Measurements from ENCODE around the gene MYOF.
A peak's percentile ranks its signal among the peaks of the same experiment; 100 is the strongest.

The MYOF gene

GRCh38 chr10:93452143-93452542 lies 30.0 kb downstream of the MYOF start:
- Histone ChIP-seq H3K27me3 (replicated peaks) (no peaks in the 10 kb centered on the region), H3K36me3 (replicated peaks) (peaks cover 79% of the 10 kb centered on the region), H3K27ac (no peak overlapping the region), H3K4me3 (ENCODE audit: low read depth, low read length) (no peak overlapping the region)
- in situ Hi-C loops (cut with HindIII; ENCODE audit: low pct_ligation_motif_present, low sequenced_read_pairs): no loop called here
- DNase-seq: no peak
- TF ChIP-seq CTCF (IDR thresholded peaks at IDR 0.05; ENCODE audit: low read depth, low read length, missing control alignments): no peak

- in situ Hi-C loops (cut with HindIII; ENCODE audit: low pct_ligation_motif_present, low sequenced_read_pairs): no loop called here
- TF ChIP-seq CTCF (IDR thresholded peaks at IDR 0.05; ENCODE audit: low read depth, low read length, missing control alignments): no peak
- Histone ChIP-seq H3K4me3 (ENCODE audit: low read depth, low read length) (no peak overlapping the region), H3K27ac (no peak overlapping the region), H3K27me3 (replicated peaks) (no peaks in the 10 kb centered on the region), H3K36me3 (replicated peaks) (peaks cover 73% of the 10 kb centered on the region)
- DNase-seq: no peak
Observed at GRCh38 chr10:93451244-93451947, 30.7 kb downstream of the MYOF start.

GRCh38 chr10:93447970-93448369 lies 34.2 kb downstream of the MYOF start:
- Histone ChIP-seq H3K27ac (no peak overlapping the region), H3K36me3 (replicated peaks) (peaks cover 68% of the 10 kb centered on the region), H3K27me3 (replicated peaks) (no peaks in the 10 kb centered on the region), H3K4me3 (ENCODE audit: low read depth, low read length) (no peak overlapping the region)
- in situ Hi-C loops (cut with HindIII; ENCODE audit: low pct_ligation_motif_present, low sequenced_read_pairs): no loop called here
- no peak for TF ChIP-seq CTCF (IDR thresholded peaks at IDR 0.05; ENCODE audit: low read depth, low read length, missing control alignments)
- no peak for DNase-seq

GRCh38 chr10:93447019-93447418 lies 35.1 kb downstream of the MYOF start:
- Histone ChIP-seq H3K4me3 (ENCODE audit: low read depth, low read length) (no peak overlapping the region), H3K27me3 (replicated peaks) (no peaks in the 10 kb centered on the region), H3K27ac (no peak overlapping the region), H3K36me3 (replicated peaks) (peaks cover 62% of the 10 kb centered on the region)
- in situ Hi-C loops (cut with HindIII; ENCODE audit: low pct_ligation_motif_present, low sequenced_read_pairs): no loop called here
- no peak for TF ChIP-seq CTCF (IDR thresholded peaks at IDR 0.05; ENCODE audit: low read depth, low read length, missing control alignments)
- no peak for DNase-seq

GRCh38 chr10:93445978-93446720 lies 36.0 kb downstream of the MYOF start:
- DNase-seq: peak; percentile 49
- Histone ChIP-seq H3K27me3 (replicated peaks) (no peaks in the 10 kb centered on the region), H3K36me3 (replicated peaks) (peaks cover 54% of the 10 kb centered on the region), H3K27ac (peak overlapping the region; percentile 90), H3K4me3 (ENCODE audit: low read depth, low read length) (no peak overlapping the region)
- no peak for TF ChIP-seq CTCF (IDR thresholded peaks at IDR 0.05; ENCODE audit: low read depth, low read length, missing control alignments)
- in situ Hi-C loops (cut with HindIII; ENCODE audit: low pct_ligation_motif_present, low sequenced_read_pairs): no loop called here

All from brain microvascular endothelial cell (primary cell).